EH (cell line): Measurements from ENCODE around the gene NDRG4.
A peak's percentile ranks its signal among the peaks of the same experiment; 100 is the strongest.
"Not testable (repeated sequence)": the region's sequence is repeated elsewhere in the genome, so short reads cannot be mapped to it uniquely, and the experiment has no call there.

Source experiments
- DNase-seq: peaks from one replicate; pipeline ENCODE4 v3.0.0-alpha.2; 2015; ENCODE audit warnings: low read depth

The NDRG4 gene

DNA sequence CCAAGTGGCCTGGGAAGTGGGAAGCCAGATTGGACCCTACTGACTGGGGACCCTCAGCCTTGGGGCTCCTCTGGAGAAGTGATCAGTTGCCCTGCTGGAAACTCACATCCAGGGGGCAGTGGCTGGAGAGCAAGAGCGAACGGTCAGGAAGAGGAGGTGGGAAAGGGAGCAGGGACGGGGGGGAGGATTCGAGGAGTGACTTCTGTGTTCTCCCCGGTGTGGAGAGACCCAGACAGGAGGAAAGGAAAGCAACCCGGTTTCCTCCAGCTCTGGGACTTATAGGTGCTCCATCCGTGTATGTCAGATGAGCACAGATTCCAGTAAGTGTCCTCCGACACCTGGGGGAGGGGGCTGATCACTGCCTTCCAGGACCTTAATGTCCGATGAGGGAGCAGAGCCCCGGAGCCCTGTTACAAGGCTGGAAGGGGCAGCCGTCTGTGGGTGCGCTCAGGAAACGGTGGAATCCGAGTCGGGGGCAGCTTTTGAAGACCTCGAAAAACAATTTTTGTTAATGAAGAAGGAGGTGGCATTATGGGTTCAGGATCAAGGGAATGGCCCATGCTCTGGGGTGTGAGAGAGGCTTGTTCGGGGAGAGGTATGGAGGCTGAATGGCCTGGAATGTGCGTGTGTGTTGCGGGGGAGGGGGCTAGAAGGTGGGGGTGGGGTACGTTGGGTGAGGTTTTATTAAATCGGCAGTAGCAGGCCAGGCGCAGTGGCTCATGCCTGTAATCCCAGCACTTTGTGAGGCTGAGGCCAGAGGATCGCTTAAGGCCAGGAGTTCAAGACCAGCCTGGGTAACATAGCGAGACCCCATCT lies 34.8 kb upstream of the NDRG4 start:
- DNase-seq, result no peak

DNA sequence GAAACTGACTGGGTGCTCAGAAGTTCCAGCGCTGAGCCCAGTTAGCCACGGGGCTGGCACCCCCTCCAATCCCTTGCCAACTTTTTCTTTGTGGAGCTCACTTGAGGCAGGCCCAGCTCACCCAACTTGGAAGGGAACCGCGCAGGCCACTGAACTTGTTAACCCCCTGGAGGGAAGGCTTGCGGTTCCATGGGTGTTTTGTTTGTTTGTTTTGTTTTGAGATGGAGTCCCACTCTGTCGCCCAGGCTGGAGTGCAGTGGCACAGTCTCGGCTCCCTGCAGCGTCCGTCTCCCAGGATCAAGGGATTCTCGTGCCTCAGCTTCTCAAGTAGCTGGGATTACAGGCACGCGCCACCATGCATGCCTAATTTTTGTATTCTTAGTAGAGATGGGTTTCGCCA lies 34.1 kb upstream of the NDRG4 start:
- DNase-seq, result no peak

DNA sequence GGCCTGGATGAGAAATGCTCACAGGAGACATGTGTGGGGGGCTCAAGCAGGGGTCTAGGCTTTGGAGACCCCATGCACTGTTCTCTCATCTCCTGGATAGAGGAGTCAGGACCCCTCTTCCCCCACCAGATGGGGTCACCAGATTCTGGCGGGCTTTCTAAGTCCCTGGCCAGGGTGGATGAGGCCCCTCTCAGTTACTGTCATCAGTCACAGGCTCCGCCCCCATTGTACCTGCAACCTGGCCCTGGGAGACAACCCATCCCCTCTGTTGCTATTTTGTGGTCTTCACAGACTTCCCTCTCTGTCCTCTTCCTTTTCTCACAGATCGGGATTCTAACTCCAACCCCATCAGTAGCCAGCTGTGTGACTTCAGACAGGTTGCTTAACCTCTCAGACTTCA lies 33.5 kb upstream of the NDRG4 start:
- no peak for DNase-seq

DNA sequence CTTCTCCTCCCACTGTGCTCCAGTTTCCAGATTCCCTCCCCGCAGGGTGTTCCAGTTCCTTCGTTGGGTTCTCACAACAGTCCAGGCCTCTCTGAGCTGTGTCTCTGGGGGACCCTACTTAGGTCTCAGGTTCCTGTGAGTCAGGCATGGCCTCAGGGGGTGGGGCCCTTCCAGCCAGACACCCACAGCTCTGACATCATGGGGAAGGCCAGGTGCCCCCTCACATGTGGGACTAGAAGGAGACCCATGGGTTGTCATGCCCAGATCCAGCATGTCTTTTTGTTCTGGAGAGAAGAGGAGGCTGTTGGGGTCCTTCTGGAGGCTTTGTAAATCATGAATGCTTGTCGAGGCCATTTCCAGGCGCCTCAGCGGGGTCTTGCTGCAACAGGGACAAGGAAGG lies 32.0 kb upstream of the NDRG4 start:
- no peak for DNase-seq

DNA sequence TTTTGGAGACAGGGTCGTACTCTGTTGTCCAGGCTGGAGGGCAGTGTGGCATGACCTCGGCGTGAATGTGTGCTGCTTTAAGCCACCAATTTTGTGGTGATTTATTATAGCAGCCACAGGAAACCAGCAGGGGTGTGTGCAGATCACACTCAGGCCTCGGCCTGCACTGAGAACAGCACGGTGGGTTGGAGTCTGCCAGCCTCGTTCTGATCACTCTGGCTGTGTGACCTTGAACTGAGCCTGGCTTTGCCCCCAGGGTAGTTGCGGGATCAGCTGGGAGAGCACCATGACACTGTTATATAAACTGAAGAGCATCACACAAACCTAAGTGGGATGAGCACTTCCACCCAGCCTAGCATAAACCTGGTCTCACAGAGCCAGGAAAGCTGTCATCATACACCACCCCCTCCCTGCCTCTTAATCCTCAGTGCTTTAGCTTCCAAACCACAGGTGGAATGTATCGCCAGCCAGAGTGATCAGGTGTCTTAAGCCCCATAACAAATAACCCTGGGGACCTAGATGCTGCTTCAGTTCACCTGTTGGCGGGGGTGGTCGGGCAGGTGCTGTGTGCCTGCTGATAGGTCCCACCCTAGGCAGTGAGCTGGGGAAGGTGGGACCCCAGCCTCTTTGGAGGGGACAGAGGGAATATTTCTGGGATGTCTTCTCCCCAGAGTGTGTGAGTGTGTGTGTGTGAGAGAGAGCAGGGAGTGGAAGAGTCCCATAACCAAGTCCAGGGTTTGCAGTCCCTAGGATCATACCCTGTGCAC lies 28.6 kb upstream of the NDRG4 start:
- no peak for DNase-seq

DNA sequence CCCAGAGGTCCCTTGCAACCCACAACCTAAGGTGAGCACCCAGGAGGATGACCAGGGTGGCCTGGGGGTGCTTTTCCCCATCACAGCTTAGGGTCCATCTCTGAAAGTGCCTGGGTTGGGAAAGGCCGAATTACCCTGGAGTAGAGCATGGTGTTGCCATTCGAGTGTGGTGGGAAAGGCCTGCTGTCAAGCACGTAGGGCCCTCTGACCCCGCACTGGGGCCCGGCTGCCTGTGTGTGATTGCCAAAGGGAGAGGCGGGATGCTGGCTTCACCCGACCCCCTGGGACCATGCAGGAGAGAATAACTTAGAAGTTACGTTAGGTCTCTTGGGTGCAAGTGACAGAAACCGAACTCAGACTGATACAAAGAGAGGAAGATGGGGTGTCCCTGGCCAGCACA lies 27.7 kb upstream of the NDRG4 start:
- no peak for DNase-seq

DNA sequence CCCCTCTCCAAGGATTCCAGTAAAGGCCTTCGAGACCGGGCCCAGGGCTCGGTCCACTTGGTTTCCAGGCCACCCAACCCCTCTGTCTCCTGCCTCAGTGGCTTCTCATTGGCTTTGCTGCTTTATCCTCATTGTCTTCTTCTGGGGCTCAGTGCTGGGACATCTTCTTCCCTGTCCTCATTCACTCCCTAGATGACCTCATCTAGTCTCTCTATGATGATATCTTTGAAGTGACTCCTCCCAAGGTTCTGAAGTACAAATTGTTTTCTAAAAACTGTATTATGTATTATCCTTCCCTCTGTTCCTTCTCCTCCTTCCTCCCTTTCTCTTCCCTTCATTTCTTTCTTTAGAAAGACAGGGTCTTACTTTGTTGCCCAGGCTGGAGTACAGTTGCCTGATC lies 27.1 kb upstream of the NDRG4 start:
- no peak for DNase-seq

DNA sequence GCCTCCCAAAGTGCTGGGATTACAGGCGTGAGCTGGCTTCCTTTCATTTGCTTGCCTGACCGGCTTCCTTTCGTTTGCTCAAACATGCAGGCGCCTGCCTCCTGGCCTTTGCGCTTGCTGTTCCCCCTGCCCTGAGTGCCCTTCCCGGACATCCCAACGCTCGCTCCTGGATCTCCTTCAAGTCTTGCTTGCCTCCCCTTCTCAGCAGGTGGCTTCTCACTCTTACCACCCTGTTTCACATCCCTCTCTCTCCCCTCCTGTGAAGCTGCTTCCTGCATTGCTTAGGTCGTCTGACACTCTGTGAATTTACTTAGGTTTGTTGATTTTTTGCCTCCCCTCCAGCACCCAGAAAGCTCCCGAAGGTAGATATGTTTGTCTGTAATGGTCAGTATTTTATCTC lies 25.6 kb upstream of the NDRG4 start:
- no peak for DNase-seq

DNA sequence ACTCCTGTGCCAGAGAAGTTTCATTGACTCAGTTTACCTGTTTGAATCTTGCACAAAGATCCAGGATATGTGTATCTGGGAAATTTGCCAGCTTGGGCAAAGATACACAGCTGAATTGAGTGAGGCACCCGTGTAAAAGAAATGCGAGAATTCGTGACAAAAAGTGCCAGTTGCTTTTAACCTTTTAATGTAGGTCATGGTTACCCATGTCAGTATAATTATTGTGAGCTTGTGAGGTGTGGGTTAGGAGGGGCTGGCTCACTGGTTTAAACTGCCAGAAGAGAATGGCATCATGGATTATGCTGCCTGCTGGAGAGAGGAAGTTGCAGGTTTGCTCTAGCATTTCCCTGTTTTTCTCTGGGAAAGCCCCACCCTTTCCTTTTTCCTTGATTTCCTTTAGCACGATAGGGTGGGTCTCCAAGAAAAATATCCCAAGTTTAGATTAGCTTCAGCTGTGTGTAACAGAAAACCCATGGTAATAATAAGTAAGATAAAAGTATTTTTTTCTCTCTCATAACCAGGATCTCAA lies 24.8 kb upstream of the NDRG4 start:
- DNase-seq, result no peak

DNA sequence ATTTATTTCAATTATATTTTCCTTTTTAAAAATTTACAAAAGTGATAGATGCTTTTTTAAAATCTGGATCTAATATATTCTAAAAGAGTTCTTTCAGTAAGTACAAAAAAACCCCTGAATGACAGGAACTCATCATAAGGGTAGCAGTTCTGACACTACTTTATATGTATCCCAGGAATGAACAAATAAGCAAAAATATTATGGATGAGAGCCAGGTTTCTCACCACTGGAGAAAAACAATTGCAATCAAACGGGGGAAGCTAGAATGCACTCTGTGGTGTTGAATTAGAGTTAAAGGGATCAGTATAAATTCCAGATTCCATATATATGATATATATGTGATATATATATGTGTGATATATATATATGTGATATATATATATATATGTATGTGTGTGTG lies 23.2 kb upstream of the NDRG4 start:
- DNase-seq, result no peak

DNA sequence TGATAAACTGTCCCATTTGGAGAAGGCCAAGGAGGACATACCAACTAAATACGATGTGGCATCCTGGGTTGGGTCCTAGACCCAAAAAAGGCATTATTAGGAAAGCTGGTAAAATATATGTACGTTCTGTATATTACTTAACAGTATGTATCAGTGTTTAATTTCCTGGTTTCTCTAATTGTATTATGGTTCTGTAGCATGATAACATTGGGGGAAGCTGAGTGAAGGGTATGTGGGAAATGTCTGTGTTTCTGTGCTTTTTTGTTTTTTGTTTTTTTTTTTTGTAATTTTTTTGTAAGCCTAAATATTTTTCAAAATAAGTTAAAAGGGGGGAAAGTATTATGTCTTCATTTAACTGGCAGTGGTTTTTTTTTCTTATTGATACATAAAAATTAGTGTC lies 21.5 kb upstream of the NDRG4 start:
- DNase-seq, result no peak

DNA sequence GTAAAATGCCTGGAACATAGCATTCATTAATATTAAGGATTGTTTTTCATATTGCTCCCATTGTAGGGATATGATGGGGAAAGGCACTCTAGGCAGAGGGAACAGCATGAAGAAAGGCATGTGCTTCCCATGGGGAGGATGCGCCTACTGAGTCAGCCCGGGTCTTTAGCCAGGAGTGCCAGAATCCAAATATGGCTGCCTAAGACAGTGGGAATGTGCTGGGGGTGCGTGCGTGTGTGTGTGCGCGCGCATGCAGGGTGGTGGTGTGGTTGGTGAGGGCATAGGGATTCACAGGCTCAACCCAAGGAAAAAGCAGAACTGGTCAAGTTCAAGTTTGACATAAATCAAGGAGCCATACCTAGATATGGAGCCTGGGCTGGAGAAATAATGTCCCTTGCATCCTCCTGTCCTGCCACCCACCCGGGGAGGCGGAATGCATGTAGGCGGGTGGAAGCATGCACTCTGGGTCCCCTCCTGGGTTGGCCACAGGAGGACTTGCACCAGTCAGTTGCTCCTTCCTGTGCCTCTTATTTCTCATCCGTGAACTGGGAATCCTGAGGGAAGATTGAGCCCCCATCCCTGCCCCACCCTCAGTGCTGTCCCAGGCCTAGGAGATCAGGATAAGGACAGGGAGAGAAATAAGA lies 18.6 kb upstream of the NDRG4 start:
- no peak for DNase-seq

DNA sequence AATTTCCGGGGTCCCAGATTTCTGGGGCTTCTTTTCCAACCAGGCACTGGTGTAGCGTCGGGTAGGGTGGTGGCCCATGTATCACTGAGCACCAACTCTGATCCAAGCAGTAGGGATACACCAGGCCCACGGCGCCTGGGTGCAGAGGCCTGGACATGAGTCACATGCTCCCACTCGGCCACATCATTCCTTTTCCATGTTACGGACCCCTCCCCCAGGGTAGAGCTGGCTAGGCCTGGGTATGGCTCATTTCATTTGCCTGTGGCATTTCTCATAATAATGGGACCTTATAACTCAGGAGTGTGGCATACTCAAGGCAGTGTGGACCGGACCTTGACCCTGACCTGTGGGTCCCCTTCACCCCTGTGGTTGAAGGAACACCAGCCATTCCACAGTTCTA lies 18.0 kb upstream of the NDRG4 start:
- DNase-seq, result peak; percentile 9

DNA sequence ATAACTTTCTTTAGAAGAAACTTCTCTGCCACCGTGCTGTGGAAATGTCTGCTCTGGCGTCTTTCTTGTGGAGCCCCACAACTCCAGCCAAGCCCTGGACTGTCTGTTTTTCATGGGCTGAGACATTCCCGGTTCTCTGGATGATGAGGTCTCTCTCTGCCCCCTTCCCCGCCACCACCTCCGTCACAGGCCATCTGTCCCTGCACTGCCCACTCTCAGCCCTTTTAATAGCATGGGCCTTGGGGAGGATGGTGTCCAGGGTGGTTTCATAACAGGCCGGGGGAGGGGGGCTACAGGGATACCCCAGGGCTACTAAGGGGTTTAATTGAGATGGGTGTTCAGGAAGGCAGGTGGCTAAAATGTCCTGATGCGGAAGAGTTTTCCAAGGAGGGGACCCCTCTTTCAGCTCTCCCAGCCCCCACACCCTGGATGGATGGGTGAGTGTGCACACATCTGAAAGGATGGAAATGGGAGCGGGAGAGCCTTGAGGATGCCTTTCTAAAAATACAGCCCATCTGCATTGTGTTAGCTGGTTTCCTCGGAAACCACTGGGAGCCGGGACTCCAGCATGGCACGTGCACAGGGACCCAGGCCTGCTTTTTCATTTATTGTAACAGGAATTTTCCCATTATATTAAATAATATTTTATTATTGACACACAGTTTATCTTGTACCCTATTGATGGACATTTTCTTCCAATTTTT lies 14.6 kb upstream of the NDRG4 start:
- no peak for DNase-seq

DNA sequence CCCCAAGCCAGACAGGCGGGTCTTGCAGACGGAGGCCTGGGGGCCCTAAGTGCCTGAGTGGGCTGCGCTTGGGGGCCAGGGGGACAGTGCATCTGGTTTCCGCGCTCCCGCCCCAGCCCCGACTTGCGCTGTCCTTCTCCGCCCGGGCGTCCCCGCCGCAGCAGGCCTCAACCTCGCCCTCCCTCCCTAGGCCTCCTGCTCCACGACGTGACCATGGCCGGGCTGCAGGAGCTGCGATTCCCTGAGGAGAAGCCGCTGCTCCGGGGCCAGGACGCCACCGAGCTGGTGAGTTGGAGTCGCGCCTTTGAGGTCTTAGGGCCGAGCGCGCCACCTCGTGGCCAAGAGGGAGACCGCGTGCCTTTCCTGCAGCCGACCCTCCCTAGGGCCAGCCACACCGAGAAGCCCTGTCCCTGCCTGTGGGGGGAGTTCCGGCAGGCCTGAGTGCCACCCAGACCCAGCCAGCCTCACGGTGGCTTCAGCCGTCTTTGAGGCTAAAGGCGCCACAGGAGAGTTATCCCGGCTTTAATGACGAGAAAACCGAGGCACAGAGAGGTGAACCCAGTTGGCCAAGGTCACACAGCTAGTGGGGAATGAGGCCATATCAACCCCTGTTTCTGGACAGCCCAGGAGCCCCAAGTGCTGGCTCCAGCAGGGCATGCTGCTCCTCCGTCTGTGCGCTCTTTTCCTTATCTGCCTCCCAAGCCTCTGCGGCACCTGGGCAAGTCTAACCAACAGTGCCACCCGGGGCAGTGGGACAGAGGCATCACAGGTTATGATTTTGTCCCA lies 12.2 kb upstream of the NDRG4 start:
- DNase-seq, result peak; percentile 78

DNA sequence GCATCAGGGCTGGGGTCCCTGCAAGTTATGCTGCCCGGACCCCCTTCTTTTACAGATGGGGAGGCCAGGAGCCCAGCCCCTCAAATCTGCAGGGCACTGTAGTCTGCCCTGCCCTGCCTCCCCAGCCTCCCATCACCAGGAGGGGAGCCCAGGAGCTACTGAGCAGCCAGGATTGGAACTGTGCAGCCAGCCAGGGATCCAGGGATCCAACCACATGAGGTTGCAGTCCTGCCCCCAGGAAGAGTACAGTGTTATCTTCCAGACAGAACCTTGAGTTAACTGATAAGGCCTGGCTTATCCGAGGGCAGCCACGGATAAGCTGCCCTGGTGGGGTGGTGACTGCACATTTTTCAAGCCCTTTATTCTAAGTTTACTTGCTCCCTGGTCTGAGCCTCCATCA lies 11.4 kb upstream of the NDRG4 start:
- no peak for DNase-seq

DNA sequence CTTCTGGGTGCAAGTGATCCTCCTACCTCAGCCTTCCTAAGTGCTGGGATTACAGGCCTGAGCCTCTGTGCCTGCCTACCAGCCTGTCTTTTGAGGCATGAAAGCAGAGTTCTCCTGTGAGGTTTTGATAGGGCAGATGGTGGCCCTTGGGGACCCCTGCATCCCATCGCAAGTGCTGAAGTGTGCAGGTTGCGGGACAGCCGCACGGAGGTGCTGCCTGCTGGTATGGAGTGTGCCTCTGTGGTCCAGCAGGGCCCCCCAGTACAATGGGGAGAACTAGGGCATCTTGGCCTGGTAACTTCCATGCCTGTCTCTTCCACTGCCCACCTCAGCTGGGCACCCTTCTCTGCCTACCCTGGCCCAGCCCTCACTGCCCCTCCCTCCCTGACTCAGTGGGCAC lies 9.9 kb upstream of the NDRG4 start:
- DNase-seq, result no peak

DNA sequence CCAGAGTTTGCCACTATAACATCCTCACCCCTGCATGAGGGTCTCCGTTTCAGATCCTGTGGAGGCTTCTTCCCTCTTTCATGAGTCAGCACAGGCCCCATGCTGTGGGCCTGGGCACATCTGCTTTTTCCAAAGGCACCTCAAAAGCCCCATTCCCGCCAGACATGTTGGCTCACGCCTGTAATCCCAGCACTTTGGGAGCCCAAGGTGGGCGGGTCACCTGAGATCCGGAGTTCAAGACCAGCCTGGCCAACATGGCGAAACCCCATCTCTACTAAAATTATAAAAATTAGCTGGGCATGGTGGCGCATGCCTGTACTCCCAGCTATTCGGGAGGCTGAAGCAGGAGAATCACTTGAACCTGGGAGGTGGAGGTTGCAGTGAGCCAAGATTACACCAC lies 9.4 kb upstream of the NDRG4 start:
- not testable (repeated sequence) for DNase-seq

DNA sequence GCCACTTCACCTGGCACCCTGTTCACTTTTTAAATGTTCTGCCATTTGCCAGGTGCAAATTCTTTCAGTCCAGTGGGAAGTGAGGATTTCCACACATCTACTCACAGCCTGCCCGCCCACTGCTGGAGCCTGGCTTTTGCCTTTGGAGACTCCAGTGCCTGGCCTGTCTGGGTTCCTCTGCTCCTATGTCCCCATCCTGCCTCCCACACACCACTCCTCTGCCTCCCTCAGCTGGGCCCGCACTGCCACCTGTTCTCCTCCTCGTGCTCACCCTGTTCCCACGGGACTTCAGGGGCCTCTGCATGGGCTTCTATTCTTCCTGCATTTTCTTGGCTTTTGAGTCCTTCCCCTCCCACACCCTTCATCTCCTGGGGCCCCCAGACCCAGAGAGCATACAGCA lies 7.9 kb upstream of the NDRG4 start:
- DNase-seq, result no peak

DNA sequence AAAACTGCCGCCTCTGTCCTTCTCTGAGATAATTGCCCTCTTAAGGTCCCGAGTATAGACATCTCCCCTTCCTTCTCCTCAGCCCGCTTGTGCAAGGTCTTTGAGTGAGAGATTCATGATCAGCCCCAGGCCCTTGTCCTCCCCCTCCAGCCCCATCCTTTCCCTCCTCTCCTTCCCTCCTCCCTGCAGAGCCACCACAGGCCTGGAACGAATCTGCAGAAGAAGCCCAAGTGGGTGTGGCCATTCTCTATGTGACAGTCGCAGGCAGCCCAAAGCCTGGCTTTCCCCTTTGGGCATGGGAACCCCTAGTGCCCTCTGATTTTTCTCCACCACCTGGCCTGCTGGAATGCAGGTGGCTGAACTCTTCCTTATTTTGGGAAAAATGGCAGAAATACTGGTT lies 7.2 kb upstream of the NDRG4 start:
- no peak for DNase-seq

DNA sequence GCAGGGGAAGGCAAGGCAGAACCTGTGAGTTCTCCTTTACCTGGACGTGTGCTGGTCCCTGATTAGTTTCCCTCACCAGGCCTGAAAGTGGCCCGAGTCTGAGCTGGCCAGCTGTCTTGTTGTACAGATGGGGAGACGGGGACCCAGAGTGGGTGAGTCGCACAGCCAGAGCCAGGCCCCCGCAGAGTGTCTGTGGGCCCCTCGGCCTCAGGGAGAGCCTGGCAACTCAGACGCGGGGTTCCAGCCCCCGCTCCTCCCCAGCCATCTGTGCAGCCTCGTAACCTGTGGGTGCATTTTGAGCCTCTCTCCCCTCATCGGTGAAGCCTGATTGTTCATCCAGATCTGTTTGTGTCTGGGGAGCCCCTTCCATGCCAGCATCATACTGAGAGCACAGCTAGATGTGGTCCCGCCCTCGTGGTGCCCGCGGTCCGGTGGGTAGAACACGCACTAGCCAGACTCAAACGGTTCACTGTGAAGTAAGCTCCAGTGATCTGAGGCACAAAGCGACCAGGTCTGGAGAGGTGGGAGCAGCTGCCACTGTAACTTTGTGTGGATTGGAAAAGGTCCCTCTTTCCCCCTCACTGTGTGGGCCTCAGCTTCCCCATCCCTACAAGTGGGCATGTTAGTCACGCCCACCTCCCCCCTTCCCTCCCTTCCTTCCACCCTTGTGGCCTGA lies 6.0 kb upstream of the NDRG4 start:
- no peak for DNase-seq
